Measurements from ENCODE around the gene MAP3K1. TPM values are rescaled to one million over a fixed set of nuclear protein-coding genes. Genes with fewer than 3 reads are reported as not detected.

The MAP3K1 gene
- total and polyA plus RNA-seq, 9 of the 15 experiments (the other 6 are each of a cell fraction or from before 2014, with no cell fraction given): 3.9 to 13.9 (median 7.5) TPM

DNA sequence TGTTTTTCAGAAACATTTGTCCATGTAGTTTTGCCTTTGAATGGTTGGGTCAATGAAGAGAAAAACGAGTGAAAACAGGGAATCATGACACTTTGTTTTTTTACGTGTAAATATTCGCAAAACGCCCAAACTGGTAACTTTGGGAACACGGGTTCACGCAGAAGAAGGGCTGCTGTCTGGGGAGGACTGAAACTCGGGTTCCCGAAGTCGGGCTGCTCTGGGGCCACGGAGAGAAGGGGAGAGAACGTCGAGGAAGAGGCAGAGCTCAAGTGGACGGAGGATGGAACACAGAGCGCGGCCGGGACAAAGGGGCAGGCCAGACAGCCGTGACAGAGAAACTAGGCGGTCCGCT, 93.6 kb downstream of the MAP3K1 start (continued):
- TF ChIP-seq, protein P1, sequence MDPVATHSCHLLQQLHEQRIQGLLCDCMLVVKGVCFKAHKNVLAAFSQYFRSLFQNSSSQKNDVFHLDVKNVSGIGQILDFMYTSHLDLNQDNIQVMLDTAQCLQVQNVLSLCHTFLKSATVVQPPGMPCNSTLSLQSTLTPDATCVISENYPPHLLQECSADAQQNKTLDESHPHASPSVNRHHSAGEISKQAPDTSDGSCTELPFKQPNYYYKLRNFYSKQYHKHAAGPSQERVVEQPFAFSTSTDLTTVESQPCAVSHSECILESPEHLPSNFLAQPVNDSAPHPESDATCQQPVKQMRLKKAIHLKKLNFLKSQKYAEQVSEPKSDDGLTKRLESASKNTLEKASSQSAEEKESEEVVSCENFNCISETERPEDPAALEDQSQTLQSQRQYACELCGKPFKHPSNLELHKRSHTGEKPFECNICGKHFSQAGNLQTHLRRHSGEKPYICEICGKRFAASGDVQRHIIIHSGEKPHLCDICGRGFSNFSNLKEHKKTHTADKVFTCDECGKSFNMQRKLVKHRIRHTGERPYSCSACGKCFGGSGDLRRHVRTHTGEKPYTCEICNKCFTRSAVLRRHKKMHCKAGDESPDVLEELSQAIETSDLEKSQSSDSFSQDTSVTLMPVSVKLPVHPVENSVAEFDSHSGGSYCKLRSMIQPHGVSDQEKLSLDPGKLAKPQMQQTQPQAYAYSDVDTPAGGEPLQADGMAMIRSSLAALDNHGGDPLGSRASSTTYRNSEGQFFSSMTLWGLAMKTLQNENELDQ (CRISPR knock-in tag; IDR thresholded peaks at IDR 0.05; ENCODE audit: borderline replicate concordance): no peak
- TF ChIP-seq CBFA2T2 (conservative IDR thresholded peaks at IDR 0.05) (no peak), PRMT5 (CRISPR knock-in tag; IDR thresholded peaks at IDR 0.05) (no peak), FOXJ2 (tag; IDR thresholded peaks at IDR 0.05) (0 out of 2 replicates have a peak, but pooled peaks have one; percentile 16), PCBP1 (IDR thresholded peaks at IDR 0.05; ENCODE audit: low read depth, low read length, poor library complexity, severe bottlenecking) (no peak), L3MBTL2 (IDR thresholded peaks at IDR 0.05) (no peak), BRD9 (IDR thresholded peaks at IDR 0.05; ENCODE audit: low read depth, partially characterized antibody) (peak; percentile 51), ZC3H4 (CRISPR knock-in tag; IDR thresholded peaks at IDR 0.05; ENCODE audit: borderline replicate concordance) (0 out of 2 replicates have a peak, but pooled peaks have one; percentile 75), ZNF668 (CRISPR knock-in tag; IDR thresholded peaks at IDR 0.05) (0 out of 2 replicates have a peak, but pooled peaks have one; percentile 9), NCOA6 (IDR thresholded peaks at IDR 0.05) (peak; percentile 44; the same call in 1 of the 2 replicates), HOXB6 (CRISPR knock-in tag; IDR thresholded peaks at IDR 0.05; ENCODE audit: borderline replicate concordance) (no peak), ZNF699 (CRISPR knock-in tag; IDR thresholded peaks at IDR 0.05; ENCODE audit: insufficient replicate concordance) (no peak), RBM25 (IDR thresholded peaks at IDR 0.05; ENCODE audit: low read depth, low read length, severe bottlenecking) (no peak)
- TF ChIP-seq, protein P2, sequence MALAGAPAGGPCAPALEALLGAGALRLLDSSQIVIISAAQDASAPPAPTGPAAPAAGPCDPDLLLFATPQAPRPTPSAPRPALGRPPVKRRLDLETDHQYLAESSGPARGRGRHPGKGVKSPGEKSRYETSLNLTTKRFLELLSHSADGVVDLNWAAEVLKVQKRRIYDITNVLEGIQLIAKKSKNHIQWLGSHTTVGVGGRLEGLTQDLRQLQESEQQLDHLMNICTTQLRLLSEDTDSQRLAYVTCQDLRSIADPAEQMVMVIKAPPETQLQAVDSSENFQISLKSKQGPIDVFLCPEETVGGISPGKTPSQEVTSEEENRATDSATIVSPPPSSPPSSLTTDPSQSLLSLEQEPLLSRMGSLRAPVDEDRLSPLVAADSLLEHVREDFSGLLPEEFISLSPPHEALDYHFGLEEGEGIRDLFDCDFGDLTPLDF (CRISPR knock-in tag; IDR thresholded peaks at IDR 0.05): 0 out of 2 replicates have a peak, but pooled peaks have one; percentile 14
- TF ChIP-seq, protein P3, sequence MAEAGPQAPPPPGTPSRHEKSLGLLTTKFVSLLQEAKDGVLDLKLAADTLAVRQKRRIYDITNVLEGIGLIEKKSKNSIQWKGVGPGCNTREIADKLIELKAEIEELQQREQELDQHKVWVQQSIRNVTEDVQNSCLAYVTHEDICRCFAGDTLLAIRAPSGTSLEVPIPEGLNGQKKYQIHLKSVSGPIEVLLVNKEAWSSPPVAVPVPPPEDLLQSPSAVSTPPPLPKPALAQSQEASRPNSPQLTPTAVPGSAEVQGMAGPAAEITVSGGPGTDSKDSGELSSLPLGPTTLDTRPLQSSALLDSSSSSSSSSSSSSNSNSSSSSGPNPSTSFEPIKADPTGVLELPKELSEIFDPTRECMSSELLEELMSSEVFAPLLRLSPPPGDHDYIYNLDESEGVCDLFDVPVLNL (CRISPR knock-in tag; IDR thresholded peaks at IDR 0.05; ENCODE audit: low read depth): no peak
- TF ChIP-seq, protein P4, sequence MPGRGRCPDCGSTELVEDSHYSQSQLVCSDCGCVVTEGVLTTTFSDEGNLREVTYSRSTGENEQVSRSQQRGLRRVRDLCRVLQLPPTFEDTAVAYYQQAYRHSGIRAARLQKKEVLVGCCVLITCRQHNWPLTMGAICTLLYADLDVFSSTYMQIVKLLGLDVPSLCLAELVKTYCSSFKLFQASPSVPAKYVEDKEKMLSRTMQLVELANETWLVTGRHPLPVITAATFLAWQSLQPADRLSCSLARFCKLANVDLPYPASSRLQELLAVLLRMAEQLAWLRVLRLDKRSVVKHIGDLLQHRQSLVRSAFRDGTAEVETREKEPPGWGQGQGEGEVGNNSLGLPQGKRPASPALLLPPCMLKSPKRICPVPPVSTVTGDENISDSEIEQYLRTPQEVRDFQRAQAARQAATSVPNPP (IDR thresholded peaks at IDR 0.05; ENCODE audit: borderline replicate concordance, insufficient read depth, insufficient read length): no peak
- TF ChIP-seq, protein P5, sequence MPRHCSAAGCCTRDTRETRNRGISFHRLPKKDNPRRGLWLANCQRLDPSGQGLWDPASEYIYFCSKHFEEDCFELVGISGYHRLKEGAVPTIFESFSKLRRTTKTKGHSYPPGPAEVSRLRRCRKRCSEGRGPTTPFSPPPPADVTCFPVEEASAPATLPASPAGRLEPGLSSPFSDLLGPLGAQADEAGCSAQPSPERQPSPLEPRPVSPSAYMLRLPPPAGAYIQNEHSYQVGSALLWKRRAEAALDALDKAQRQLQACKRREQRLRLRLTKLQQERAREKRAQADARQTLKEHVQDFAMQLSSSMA (CRISPR knock-in tag; IDR thresholded peaks at IDR 0.05): no peak
- TF ChIP-seq, protein P6, sequence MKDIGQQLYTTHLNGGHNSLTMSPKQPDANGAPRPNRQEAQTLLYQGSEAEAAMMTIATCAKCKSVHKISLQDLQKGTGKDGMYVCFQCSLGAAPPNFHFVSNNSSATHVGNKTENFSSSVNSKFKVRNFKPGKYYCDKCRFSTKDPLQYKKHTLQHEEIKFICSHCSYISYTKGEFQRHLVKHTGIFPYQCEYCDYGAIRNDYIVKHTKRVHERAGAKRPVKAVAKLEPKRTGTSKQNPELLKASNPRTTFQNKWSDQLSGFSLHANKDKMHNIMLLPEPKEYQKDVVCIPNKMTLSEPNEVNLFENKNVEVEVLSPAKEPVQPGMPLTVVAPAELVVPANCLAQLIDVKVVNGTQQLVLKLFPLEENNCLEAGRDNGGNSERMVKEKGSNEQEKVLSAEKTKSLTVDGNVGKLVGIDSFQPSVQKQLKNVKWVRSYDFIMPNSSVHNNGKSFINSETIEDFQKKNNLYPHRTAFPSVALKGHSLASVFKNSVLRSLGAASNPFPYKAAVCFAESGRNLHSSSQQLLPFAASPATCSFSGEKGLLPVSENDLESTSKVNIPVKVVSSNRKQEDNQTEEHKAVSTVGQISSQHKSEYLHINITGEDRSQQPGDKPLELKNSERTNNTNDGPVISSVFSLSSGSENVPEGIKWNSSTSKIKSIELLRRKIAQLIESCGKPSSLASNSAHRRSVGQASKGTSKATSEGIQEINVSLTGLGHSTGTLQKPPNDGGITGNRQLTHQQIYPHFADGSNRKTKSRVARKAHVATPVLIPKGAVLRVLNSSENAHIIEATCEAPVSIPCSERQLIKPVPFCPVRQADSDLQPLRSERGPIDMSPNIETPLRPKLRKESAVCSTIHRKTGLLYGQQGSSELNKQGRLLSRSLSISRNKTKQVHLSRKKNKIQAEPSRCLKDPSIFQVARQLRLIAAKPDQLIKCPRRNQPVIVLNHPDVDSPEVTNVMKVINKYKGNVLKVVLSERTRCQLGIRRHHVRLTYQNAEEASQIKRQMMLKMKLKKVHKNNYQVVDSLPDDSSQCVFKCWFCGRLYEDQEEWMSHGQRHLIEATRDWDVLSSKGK (CRISPR knock-in tag; IDR thresholded peaks at IDR 0.05): no peak
